ENCODE results near the gene HYDIN.
"Not testable (repeated sequence)": the region's sequence is repeated elsewhere in the genome, so short reads cannot be mapped to it uniquely, and the experiment has no call there.

The HYDIN gene

DNA sequence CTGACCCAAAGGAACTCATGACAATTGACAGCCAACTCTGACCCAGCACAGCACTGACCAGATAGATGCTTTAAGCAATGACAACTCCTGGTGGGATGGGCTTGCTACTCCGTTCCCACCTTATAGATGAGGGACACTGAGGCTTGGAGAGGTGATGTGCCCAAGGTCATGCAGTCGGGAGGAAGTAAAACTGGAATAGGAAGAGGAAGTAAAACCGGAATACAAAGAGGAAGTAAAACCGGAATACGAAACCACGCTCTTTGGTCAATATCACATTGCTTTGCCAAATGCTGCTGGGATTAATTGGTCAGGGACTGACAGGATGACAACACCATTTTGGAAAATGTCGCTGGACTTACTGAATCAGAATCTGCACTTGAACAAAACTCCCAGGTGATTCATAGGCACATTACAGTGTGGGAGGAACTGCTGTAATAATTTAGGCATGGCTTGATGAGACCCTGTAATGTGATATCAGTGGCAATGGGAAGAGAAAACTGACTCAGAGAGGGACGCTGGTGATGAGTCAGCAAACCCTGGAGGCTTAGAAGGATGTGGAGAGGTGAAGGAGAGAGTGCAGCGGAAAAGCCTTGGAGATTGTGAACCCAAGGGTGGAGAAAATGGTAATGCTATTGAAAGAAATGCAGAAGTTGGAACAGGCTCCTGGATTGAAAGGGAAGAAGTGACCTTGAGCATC is 243.4 kb downstream of the HYDIN start:
- not testable (repeated sequence) for FAIRE-seq

DNA sequence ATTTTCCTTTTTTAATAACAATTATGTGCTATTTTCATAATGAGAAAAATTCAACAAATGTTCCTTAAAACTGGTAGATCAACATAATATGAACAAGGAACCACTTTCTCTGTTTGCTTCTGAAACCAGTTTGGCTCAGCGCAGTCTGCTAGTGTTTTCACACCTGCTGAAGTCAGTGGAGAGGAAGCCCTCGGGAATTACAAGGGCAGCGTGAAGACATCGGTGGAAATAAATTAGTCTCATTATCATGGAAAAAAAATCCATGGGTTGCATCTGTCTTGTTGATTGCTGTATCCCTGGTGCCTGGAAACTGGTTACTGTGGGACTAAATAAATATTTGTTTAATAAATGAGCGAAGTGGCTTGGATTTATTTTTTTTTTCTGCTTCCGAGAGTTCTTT is 245.8 kb downstream of the HYDIN start:
- FAIRE-seq, result not testable (repeated sequence)

DNA sequence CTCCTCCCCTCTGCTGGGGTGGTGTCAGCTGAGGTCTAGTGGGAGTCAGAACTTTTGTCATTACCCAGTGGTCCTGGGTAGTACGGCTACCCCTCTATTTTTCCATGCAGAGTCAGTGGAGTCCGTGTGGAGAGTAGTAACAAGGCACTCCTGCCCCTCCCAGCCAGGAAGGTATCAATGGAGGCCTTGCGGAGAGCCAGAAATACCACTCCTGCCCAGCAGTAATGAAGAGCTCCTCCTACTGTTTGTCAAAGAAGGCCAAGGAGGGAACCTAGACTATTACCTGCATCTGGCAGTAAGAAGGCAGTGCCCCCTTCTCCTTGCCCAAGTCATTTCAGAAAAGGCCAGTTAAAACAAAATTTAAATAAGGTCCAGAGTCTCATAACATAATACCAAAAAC is 262.2 kb downstream of the HYDIN start:
- not testable (repeated sequence) for FAIRE-seq

DNA sequence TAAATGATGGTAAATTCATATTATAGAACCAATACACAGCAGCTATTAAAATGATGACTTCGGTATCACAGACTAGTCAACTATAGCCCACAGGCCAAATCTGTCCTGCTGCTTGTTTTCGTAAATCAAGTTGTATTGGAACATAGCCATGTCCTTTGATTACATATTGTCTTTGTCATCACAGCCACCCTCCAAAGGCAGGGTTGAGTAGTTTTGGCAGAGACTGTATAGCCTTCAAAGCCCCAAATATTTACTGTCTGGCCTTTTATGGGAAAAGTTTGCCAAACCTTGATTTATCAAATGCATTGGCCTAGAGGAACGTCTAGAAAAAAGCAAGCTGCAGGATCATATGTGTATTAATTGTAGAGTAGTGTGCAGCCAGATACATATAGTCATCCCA is 270.4 kb downstream of the HYDIN start:
- not testable (repeated sequence) for FAIRE-seq

DNA sequence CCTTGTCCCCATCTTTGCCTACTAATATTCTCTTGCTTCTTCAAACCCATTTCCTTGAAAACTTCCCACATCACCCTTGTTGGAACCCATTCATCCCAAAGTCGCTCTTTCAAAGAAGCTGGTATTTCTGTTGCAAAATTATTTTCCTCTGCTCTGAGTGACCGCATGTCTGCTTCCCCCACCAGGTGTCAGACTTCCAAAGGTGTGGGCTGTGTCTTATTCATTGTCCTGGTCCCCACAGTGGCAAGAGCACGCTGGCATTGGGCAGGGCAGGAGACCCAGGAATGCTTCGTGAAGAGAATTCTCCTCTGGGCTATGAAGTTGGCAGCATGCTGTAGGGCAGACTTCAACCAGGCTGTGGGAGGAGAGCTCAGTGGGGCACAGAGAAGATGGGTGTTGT is 275.6 kb downstream of the HYDIN start:
- not testable (repeated sequence) for FAIRE-seq

DNA sequence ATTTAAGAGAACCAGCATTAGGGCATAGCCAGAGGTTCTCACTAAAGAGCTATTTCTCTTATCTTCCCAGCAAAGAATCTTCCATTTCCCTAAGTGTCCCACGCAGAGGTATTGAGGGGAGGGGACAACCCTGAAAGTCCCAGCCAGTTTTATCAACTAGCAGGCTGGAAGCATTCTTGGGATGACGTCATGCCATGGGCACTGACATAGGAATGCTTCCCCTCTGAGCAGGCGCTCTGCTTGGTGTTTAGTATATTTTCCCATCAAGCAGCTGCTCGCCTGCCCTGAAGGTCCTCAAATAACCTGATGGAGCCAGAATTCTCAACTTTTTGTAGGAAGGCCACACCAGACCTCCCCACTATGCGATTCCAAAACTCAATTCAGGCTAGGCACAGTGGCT is 276.7 kb downstream of the HYDIN start:
- FAIRE-seq, result not testable (repeated sequence)

DNA sequence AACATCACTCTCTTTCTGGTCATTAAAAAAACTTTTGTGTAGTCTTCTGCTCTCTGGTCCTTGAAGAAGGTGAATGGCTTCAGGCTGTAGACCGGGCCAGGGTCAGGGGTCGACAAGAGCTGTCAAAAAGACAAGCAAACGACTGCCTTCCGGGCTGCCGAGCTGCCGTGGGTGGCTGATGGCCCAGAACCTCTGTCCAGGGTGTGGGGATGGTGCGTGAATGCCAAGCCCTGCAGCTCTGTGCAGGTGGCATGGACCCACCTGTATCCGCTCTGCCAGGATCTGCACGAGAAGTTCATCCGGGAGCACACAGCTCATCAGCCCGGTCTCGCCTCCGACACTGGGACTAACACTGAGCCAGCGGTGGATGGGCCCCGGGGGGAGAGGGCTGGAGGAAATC is 287.0 kb downstream of the HYDIN start:
- FAIRE-seq, result not testable (repeated sequence)

DNA sequence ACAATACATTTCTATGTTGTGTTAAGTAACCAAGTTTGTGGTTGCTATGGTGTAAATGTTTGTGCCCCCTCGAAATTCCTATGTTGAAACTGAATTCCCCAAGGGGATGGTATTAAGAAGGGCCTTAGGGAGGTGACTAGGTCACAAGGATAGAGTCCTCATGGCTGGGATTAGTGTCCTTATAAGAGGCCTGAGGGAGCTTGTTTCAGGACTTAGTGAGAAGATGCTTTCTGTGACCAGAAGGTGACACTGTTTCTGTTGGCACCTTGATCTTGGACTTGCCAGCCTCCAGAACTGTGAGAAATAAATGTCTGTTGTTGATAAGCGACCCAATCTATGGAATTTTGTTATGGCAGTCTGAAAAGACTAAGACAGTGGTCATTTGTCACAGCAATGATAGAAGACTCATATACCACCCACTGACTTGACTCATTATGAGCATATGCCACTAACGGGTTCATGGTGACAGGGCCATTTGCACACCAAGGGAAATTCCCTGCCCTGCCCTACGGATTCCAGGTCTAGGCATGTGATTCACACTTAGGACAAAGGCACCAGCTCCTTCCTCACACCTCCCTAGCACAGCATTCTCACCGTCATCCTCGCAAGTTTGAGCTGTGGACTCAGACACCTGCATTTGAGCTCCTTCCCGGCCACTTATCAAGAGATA is 290.7 kb downstream of the HYDIN start:
- FAIRE-seq, result not testable (repeated sequence)

DNA sequence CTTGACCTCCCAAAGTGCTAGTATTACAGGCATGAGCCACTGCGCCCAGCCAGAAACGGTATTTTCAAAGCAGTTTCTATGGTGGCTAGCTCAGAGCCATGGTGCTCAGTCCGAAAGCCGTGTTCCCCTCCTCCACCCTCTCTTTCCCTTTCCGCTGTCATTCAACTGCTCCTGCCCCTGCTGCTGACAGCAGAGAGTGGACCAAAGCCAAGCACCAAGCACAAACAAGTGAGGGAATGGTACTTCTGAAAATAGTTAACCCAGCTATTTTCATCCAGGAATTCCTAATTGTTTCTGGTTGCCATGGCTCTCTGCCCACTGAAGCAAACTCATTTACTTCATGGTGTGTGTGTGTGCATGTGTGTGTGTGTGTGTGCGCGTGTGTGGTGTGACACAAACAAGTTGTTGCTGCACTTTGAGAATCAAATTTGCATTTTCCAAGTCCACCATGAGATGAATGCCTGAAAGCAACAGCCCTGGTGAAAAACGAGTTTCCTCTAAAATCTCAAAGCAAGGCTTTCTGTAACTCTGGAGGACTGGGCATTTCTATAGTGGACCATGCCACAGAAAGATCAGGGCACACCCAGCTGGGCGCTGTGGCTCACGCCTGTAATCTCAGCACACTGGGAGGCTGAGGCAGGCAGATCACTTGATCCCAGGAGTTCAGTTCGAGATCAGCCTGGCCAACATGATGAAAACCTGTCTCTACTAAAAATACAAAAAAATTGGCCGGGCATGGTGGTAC is 293.6 kb downstream of the HYDIN start:
- not testable (repeated sequence) for FAIRE-seq

DNA sequence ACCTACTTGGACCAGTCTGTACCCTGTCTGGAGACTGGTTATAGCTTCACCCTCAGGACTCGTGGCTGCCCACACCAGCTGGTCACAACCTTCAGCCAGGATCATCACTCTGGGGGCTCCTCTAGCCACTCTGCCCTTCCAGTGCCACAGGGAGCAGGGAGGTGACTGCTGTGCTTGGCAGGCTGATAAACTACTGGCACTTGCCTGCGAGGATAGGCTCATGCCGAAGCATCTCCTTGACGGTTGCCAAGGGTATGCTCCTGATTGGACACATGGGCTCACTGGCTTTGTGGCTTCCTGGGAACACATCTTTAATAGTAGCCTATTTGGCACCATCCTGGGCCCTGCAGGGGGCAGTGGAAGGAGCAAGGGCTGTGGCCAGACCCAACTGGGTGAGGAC is 295.2 kb downstream of the HYDIN start:
- FAIRE-seq, result not testable (repeated sequence)

DNA sequence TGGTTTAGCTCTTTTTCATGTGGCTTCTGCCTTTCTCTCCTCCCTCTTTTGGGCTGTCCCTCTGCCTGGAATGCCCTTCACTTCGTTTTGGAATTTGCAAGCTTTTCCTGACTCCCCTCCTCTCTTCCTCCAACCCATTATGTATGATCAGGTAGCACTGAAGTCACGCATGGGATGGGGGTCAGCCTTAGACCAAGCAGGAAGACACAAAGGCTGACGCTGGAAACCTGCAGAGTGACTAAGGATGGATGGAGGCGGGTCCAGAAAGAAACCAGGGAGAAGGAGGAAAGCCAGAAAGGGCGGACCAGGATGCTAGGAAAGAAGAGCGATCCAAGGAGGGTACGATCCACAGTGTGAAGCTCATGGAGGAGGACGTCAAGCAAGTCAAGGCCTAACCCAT is 296.8 kb downstream of the HYDIN start:
- FAIRE-seq, result not testable (repeated sequence)

DNA sequence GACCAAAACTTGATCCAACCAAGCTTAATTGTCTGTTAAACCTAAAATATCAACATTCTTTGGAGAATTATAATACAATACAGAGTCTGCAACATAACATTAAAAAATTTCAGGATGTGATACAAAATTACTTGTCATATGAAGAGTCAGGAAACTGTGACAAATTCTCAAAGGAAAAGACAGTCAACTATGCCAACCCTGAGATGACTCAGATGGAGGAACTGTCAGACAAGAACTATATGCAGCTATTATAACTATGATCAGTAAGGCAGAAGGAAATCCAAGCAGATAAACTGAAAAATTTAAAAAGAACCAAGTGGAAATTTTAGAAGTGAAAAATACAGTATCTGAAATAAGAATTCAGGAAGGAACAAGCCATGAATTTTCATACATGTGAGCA is 299.8 kb downstream of the HYDIN start:
- not testable (repeated sequence) for FAIRE-seq

DNA sequence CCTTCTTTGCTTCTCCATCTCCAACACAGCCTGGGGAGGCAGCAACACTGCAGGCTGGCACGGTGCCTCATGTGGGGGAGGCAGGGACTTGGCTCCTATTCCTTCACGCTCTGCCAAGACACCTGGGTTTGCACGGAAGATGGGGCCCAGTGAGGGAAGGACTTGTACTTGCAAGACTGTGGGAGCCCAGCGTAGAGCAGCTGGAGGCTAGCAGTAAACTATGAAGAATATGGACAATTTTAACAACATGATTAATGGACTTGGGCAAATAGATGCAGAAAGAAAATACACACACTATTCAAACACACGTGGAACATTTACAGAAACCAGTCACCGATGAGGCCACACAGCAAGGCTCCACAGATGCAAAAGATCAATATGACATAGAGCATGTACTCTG is 308.4 kb downstream of the HYDIN start:
- FAIRE-seq, result not testable (repeated sequence)

DNA sequence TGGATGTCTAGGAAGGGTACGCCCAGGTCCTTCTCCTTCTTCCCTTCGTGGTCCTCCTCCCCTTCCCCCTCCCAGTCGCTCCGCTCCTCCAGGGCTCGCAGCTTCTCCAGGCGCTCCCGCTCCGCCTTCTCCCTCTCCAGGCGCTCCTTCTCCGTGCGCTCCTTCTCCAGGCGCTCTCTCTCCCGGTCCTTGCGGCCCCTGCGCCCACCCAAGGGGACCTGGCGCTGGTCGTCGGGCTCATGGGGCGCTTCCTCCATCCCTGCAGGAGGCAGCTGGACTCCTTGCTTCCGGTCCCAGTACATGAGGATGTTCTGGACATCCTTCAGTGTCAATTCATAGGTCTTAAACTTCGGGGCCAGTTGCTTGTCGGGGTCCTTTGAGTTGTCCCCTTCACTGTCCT is 309.9 kb downstream of the HYDIN start:
- FAIRE-seq, result not testable (repeated sequence)

DNA sequence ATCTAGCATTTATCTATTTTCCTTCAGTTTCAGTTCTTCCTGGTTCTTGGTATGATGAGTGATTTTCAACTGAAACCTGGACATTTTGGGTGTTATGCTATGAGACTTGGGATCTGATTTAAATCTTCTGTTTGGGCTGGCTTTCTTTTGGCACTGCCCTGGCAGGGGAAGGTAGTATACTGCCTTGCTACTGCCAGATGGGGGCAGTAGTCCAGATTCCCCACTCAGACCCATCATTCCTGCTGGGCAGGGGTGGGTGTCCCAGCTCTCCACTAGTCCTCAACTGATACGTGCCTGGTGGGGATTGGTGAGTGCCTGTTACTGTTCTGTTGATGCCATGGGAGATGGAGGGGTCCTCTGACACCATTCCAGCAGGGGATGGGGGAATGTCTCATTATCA is 342.3 kb downstream of the HYDIN start:
- not testable (repeated sequence) for FAIRE-seq

DNA sequence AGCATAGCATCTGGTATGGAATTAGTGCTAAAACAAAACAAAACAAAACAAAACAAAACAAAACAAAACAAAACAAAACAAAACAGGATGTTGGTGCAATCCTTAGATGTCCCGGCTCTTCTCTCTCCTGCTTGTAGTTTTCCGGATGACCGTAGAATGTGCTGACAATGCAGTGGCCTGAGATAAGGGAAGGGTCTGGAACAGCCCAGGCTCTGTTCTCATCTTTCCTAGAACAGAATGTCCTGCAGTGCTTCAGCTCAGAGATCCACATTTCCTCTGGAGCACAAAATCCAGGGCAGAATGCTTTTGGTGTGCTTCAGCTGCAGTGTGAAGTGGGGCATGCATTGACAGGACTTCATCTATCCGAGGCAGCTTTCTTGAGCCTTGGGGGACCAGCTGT is 345.9 kb downstream of the HYDIN start:
- not testable (repeated sequence) for FAIRE-seq

DNA sequence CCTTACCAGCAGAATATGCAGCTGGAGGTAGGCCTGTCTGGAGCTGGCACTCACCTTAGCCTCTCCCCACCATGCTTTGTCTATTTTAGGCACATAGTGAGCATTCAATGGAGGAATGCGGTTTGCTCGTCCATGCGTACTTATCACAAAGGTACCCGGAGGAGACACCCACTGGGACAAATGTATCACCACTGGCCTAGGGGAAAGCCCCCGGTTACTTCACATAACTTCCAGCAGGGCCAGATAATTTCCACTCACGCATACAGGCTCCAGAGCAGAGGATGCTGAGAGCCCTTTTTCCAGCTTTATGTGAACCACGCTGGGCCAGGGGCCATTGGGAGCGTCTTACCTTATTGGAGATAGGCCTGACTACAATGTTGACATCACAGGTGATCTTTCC is 348.2 kb downstream of the HYDIN start:
- FAIRE-seq, result not testable (repeated sequence)

DNA sequence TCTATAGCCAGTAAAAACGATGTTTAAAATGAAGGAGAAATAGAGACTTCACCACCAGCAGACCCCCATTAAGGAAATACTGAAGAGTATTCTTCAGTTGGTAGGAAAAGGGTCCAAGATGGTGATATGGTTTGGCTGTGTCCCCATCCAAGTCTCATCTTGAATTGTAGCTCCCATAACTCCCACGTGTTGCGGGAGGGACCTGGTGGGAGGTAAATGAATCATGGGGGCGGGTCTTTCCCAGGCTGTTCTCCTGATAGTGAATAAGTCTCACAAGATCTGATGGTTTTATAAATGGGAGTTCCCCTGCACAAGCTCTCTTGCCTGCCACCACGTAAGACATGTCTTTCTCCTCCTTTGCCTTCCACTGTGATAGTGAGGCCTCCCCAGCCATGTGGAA is 352.6 kb downstream of the HYDIN start:
- FAIRE-seq, result not testable (repeated sequence)

DNA sequence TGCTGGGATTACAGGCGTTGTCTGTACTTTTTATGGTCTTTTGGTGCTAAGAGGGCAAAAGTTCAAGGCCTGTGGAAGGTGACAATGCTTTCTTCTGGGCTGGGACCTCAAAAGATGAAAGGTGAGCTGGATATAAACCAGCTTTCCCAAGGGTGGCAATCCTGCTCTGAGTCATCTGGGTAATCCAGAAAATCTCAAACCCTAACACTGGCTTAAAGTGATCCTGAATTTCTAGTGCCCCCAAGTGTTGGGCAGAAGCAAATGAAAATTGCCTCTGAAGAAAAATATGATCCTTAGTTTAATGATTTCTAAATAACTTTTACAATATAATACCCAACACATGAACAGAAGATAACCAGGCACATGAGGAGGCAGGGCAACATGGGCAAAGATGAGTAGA is 354.1 kb downstream of the HYDIN start:
- FAIRE-seq, result not testable (repeated sequence)

DNA sequence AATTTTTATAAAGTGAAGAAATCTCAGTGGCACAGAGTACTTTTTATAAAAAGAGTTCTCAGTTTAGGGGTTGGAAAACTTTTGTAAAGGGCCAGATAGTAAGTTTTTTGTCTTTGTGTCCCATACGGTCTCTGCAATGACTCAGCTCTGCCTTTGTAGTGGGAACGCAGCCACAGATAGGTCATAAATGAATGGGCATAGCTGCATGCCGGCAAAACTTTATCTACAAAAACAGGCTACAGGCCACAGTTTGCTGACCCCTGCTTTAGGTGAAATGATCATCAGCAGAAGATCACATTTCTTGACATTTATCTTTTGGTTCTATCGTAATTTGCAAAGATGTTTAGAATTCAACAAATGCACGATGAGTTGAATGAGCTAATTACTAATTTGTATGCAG is 365.8 kb downstream of the HYDIN start:
- FAIRE-seq, result not testable (repeated sequence)

DNA sequence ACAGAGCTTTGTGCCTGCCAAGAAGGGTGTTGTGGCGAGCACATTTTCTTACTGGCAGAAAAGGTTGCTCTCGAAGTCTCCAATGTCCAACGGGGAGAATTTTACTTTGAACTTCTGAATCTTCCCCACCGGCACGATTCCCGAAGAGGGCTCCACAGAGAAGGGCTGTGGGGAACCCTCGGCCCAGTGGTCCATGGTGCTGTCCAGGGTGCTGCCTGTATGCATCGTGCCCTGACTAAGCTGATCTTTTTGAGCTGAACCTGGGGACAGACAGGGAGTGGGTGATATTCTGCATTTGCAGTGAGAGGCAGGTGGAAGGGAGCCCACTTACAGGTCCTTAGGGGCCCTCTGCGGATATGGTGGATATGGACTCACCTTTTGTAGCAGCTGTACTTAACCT is 368.5 kb downstream of the HYDIN start:
- not testable (repeated sequence) for FAIRE-seq

DNA sequence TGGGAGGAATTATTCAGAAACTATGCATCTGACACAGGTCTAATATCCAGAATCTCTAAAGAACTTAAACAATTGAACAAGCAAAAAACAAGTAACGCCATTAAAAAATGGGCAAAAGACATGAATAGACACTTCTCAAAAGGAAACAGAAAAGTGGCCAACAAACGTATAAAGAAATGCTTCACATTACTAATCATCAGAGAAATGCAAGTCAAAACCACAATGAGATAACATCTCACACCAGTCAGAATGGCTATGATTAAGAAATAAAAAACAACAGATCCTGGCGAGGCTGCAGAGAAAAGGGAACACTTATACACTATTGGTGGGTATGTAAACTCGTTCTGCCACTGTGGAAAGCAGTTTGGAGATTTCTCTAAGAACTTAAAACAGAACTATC is 379.2 kb downstream of the HYDIN start:
- FAIRE-seq, result not testable (repeated sequence)

DNA sequence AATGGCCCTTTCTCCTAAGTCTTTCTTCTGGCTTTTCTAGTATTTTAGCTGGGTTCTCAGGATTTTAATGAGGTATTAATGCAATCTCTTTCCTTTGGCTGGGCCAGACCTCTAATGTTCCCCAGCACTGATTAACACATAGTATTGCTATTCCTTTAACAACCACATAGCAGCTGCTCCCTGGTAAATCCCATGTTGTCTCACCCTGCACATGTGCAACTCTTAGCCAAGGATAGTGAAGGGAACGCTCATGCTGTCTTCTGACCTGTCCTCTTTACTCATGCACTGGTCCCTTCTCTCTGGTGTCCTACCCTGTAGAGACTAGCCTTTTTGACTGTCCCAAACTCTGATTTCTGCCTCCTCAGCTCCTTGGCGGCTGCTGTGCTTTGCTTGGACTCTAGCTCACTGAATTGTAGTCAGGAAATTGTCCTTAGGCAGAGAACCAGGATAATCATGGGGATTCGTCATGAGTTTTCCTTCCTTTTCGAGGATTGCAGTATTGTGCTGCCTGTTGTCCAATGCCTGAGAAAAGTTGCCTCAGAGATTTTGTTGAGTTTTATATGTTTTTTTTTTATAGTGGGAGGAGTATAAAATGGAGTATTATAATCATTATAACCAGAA is 406.9 kb downstream of the HYDIN start:
- FAIRE-seq, result not testable (repeated sequence)
